SH-SY5Y (cell line): ENCODE measurements around the gene RBM15.

ENCODE experiments used
- GATA2 ChIP-seq: IDR thresholded peaks from 2 replicates; pipeline ENCODE4 v1.6.1; 2011; ENCODE audit warnings: mild to moderate bottlenecking, low read depth, low read length
- GATA3 ChIP-seq: IDR thresholded peaks from 2 replicates; pipeline ENCODE4 v1.6.1; 2011; ENCODE audit warnings: low read depth, mild to moderate bottlenecking, low read length, moderate library complexity

DNA sequence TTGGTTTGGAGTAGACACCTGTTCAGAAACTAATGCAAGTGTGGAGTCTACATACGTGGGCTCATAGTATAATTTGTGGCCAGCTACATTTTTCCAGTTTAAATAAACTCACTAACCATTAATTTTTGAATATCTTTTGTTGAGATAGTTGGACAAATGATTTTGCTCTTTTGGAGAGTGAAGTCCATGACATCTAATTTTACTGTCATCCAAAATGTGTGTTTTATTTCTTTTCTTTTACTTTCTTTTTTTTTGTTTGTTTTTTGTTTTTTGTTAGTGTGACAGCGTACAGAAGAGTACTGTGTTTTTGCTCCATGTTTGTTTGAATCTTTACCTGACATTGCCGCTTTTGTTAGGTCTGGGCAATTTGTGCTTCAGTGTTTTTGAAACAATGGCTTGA, 5.0 kb downstream of the RBM15 start:
- no peak for TF ChIP-seq GATA3
- TF ChIP-seq GATA2, result no peak
